ENCODE data around the gene PACSIN2. TPM values are rescaled to one million over a fixed set of nuclear protein-coding genes. Genes with fewer than 3 reads are reported as not detected.
"Not testable (repeated sequence)": the region's sequence is repeated elsewhere in the genome, so short reads cannot be mapped to it uniquely, and the experiment has no call there.

PACSIN2 gene
- total RNA-seq, 6 donors from 2014 or later, result 120 to 186 (median 151) TPM

DNA sequence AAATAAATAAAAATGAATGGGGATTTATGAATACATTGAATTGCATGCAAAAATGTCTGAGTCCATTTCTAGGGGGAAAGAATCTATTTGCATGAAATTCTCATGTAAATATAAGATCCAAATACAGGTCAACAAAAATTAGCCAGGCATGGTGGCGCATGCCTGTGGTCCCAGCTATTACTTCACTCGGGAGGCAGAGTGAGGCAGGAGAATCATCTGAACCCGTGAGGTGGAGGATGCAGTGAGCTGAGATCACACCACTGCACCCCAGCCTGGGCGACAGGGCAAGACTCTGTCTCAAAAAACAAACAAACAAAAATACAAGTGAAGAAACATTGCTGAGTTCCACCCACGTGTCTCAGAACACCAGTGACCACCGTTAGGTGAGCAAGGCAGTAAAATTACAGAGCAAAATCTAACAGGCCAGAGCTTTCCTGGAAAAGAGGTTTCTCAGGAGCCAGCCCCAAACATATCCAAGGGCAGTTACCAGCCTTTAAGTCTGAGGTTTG lies 17.3 kb downstream of the PACSIN2 start:
- Histone ChIP-seq H3K36me3 (no peaks in the 10 kb centered on the region), H3K9me3 (no peaks in the 10 kb centered on the region), H3K4me3 (no peak overlapping the region), H3K27ac (peak overlapping the region in 3 of 4 donors; percentile 87 to 93 (median 90)), H3K4me1 (peaks cover 76 to 99% (median 87%) of the 10 kb centered on the region in 4 donors), H3K27me3 (no peaks in the 10 kb centered on the region)
- ATAC-seq (ENCODE audit: low FRiP score in 2 of 2) (no peak), DNase-seq (no peak)
- TF ChIP-seq POLR2AphosphoS5 (IDR thresholded peaks at IDR 0.05) (no peak), EP300 (IDR thresholded peaks at IDR 0.05) (no peak), POLR2A (IDR thresholded peaks at IDR 0.05) (no peak)
- TF ChIP-seq, protein P1, sequence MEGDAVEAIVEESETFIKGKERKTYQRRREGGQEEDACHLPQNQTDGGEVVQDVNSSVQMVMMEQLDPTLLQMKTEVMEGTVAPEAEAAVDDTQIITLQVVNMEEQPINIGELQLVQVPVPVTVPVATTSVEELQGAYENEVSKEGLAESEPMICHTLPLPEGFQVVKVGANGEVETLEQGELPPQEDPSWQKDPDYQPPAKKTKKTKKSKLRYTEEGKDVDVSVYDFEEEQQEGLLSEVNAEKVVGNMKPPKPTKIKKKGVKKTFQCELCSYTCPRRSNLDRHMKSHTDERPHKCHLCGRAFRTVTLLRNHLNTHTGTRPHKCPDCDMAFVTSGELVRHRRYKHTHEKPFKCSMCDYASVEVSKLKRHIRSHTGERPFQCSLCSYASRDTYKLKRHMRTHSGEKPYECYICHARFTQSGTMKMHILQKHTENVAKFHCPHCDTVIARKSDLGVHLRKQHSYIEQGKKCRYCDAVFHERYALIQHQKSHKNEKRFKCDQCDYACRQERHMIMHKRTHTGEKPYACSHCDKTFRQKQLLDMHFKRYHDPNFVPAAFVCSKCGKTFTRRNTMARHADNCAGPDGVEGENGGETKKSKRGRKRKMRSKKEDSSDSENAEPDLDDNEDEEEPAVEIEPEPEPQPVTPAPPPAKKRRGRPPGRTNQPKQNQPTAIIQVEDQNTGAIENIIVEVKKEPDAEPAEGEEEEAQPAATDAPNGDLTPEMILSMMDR (IDR thresholded peaks at IDR 0.05), result no peak
- WGBS, 2 donors, result 64 to 70% methylated on average over 6 of the region's 6 CpGs

- 51 to 66% methylated on average over 10 of the region's 10 CpGs for WGBS, 2 donors
- Histone ChIP-seq H3K4me3 (no peak overlapping the region), H3K36me3 (no peaks in the 10 kb centered on the region), H3K4me1 (peaks cover 70 to 91% (median 82%) of the 10 kb centered on the region in 4 donors), H3K9me3 (no peaks in the 10 kb centered on the region), H3K27me3 (no peaks in the 10 kb centered on the region), H3K27ac (peak overlapping the region; percentile 87 to 93 (median 90))
- ATAC-seq (ENCODE audit: low FRiP score in 2 of 2), result no peak
- no peak for TF ChIP-seq POLR2AphosphoS5 (IDR thresholded peaks at IDR 0.05)
- TF ChIP-seq POLR2A (IDR thresholded peaks at IDR 0.05), result no peak
- no peak for TF ChIP-seq EP300 (IDR thresholded peaks at IDR 0.05)
- TF ChIP-seq, protein P1 (IDR thresholded peaks at IDR 0.05), result no peak
- DNase-seq, result no peak
Measured at GRCh38 chr22:42996646-42997365, 18.1 kb downstream of the PACSIN2 start.

DNA sequence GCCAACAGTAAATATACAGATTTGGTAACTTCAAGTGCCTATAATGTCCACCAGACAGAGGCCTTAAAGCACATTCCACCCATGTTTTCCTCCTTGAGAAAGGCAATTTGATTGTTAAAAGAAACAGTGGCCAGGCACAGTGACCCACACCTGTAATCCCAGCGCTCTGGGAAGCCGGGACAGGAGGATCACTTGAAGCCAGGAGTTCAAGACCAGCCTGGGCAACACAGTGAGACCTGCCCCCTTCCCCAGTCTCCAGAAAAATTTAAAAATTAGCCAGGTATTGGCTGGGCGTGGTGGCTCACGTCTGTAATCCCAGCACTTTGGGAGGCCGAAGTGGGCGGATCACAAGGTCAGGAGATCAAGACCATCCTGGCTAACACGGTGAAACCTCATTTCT lies 19.3 kb downstream of the PACSIN2 start:
- not testable (repeated sequence) for DNase-seq; H3K27me3 ChIP-seq; H3K9me3 ChIP-seq; H3K4me3 ChIP-seq; H3K36me3 ChIP-seq; ATAC-seq (ENCODE audit: low FRiP score in 2 of 2)
- Histone ChIP-seq H3K4me1 (peaks cover 67 to 87% (median 77%) of the 10 kb centered on the region in 4 donors), H3K27ac (peak overlapping the region; percentile 87 to 93 (median 90))
- 63 to 66% methylated on average over 7 of the region's 7 CpGs for WGBS, 2 donors

GRCh38 chr22:42994917-42995562 lies 19.9 kb downstream of the PACSIN2 start:
- DNase-seq (peak; percentile 71 to 83), ATAC-seq (ENCODE audit: low FRiP score in 2 of 2) (peak; percentile 87 to 91)
- Histone ChIP-seq H3K4me3 (peak overlapping the region in 3 of 4 donors; percentile 10 to 32 (median 22)), H3K4me1 (peaks cover 67 to 87% (median 76%) of the 10 kb centered on the region in 4 donors), H3K27me3 (no peaks in the 10 kb centered on the region), H3K36me3 (no peaks in the 10 kb centered on the region), H3K9me3 (no peaks in the 10 kb centered on the region), H3K27ac (peak overlapping the region; percentile 87 to 93 (median 90))
- TF ChIP-seq POLR2A (IDR thresholded peaks at IDR 0.05), result peak in 2 of 4 donors; percentile 37 to 72
- TF ChIP-seq POLR2AphosphoS5 (IDR thresholded peaks at IDR 0.05), result peak; percentile 38 to 72
- TF ChIP-seq, protein P1 (IDR thresholded peaks at IDR 0.05), result no peak
- TF ChIP-seq EP300 (IDR thresholded peaks at IDR 0.05), result peak in 1 of 4 donors; percentile 40
- 17 to 29% methylated on average over 5 to 9 of the region's 9 CpGs for WGBS, 2 donors

- 69 to 86% methylated on average over 6 to 12 of the region's 12 CpGs for WGBS, 2 donors
- ATAC-seq (ENCODE audit: low FRiP score in 2 of 2) (peak; percentile 11 to 23), DNase-seq (peak in 1 of 2 donors; percentile 39)
- Histone ChIP-seq H3K27me3 (no peaks in the 10 kb centered on the region), H3K4me1 (peaks cover 67 to 81% (median 73%) of the 10 kb centered on the region in 4 donors), H3K9me3 (no peaks in the 10 kb centered on the region), H3K4me3 (peak overlapping the region in 3 of 4 donors; percentile 10 to 32 (median 22)), H3K36me3 (no peaks in the 10 kb centered on the region), H3K27ac (peak overlapping the region; percentile 87 to 93 (median 90))
- TF ChIP-seq POLR2A (IDR thresholded peaks at IDR 0.05) (no peak), EP300 (IDR thresholded peaks at IDR 0.05) (no peak), POLR2AphosphoS5 (IDR thresholded peaks at IDR 0.05) (no peak)
- TF ChIP-seq, protein P1 (IDR thresholded peaks at IDR 0.05), result no peak
Measured at GRCh38 chr22:42994276-42994916, 20.6 kb downstream of the PACSIN2 start.
